Measurements from ENCODE around the gene ATXN7L3. TPM values are rescaled to one million over a fixed set of nuclear protein-coding genes. Genes with fewer than 3 reads are reported as not detected.

ATXN7L3 gene
- polyA plus RNA-seq, 2 donors: 32.9 to 44.3 TPM

DNA sequence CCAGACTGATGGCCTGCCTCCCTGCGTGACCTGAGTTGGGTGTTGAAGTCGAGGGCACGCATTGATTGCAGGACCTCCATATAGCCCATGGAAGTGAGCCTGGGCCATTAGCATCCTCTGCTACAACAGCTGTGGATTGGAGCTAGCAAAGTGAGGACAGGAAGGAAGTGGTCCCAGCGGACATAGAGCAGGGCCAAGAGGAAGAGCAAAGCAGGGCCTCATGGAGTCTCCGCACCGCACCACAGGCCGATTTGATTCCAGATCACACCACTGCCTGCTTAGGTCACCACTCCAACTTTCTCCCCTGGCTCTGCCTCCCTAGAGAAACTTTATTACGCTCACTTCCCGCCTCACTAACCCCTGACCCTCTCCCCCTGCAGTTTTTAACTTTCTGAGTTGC, 30.5 kb upstream of the ATXN7L3 start:
- Histone ChIP-seq H3K9me3 (ENCODE audit: control insufficient read depth in 2 of 2, insufficient read depth in 1 of 2, low read depth in 1 of 2, low read length in 1 of 2) (no peaks in the 10 kb centered on the region), H3K27ac (ENCODE audit: low read depth in 2 of 2, low read length in 1 of 2) (no peak overlapping the region), H3K4me1 (ENCODE audit: control insufficient read depth in 2 of 2, insufficient read depth in 2 of 2, low read length in 1 of 2) (no peaks in the 10 kb centered on the region), H3K36me3 (ENCODE audit: control insufficient read depth in 2 of 2, insufficient read depth in 2 of 2, low read length in 1 of 2) (no peaks in the 10 kb centered on the region), H3K27me3 (ENCODE audit: control insufficient read depth in 1 of 2, insufficient read depth in 2 of 2, low read length in 2 of 2) (no peaks in the 10 kb centered on the region), H3K4me3 (ENCODE audit: low read depth in 1 of 2, low read length in 2 of 2) (no peak overlapping the region)
- 77 to 87% methylated on average over 9 of the region's 9 CpGs for WGBS, 2 donors

DNA sequence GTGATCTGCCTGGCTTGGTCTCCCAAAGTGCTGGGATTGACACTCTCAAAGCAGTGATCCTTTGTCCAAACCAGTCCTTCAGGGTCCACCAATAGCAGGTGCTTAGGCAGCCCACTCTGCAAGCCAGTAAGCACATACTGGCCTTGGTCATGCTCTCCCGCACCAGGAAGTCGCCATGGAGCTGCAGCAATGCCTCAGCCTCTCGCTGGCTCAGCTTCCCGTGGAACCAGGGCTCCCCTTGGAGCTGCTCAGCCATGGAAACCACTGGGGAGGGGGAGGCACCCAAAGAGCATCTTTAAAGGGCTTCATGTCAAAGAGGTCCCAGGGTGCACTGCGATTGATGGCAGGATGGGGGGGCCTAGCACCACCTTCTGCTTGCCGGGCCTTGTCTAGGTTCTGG, 29.4 kb upstream of the ATXN7L3 start:
- H3K27me3 ChIP-seq (ENCODE audit: control insufficient read depth in 1 of 2, insufficient read depth in 2 of 2, low read length in 2 of 2): no peaks in the 10 kb centered on the region
- H3K9me3 ChIP-seq (ENCODE audit: control insufficient read depth in 2 of 2, insufficient read depth in 1 of 2, low read depth in 1 of 2, low read length in 1 of 2): no peaks in the 10 kb centered on the region
- no peaks in the 10 kb centered on the region for H3K36me3 ChIP-seq (ENCODE audit: control insufficient read depth in 2 of 2, insufficient read depth in 2 of 2, low read length in 1 of 2)
- no peaks in the 10 kb centered on the region for H3K4me1 ChIP-seq (ENCODE audit: control insufficient read depth in 2 of 2, insufficient read depth in 2 of 2, low read length in 1 of 2)
- no peak overlapping the region for H3K4me3 ChIP-seq (ENCODE audit: low read depth in 1 of 2, low read length in 2 of 2)
- 88 to 89% methylated on average over 6 of the region's 6 CpGs for WGBS, 2 donors
- H3K27ac ChIP-seq (ENCODE audit: low read depth in 2 of 2, low read length in 1 of 2): no peak overlapping the region

DNA sequence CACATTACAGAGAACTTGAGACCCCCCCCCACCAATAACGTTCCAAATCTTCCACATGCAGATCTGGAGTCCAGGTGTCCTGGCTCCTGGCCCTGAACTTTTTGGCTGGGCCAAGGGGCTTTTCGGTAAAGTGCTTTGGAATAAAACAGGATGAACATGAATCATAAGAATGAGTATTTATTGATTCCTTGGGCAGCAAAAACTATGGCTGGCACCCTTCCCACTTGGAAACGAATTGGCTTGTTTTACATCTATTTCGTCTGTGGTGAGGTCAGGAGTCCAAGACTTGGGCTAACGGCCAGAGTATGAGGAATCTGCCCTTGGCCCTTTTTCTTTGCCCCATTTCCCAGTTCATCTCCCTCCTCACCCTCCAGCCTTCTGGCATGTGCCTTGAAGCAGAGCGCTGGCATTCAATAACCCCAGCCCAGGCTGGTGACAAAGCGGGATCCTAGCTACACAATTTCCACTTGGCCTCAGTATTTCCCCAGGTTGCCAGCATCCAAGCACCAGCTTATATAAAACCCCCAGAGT, 23.9 kb upstream of the ATXN7L3 start:
- H3K9me3 ChIP-seq (ENCODE audit: control insufficient read depth in 2 of 2, insufficient read depth in 1 of 2, low read depth in 1 of 2, low read length in 1 of 2): no peaks in the 10 kb centered on the region
- H3K4me1 ChIP-seq (ENCODE audit: control insufficient read depth in 2 of 2, insufficient read depth in 2 of 2, low read length in 1 of 2): peaks cover 4% of the 10 kb centered on the region in 2 donors
- no peaks in the 10 kb centered on the region for H3K36me3 ChIP-seq (ENCODE audit: control insufficient read depth in 2 of 2, insufficient read depth in 2 of 2, low read length in 1 of 2)
- 21 to 26% methylated on average over 7 of the region's 7 CpGs for WGBS, 2 donors
- peak overlapping the region; percentile 29 to 45 for H3K27ac ChIP-seq (ENCODE audit: low read depth in 2 of 2, low read length in 1 of 2)
- no peak overlapping the region for H3K4me3 ChIP-seq (ENCODE audit: low read depth in 1 of 2, low read length in 2 of 2)
- no peaks in the 10 kb centered on the region for H3K27me3 ChIP-seq (ENCODE audit: control insufficient read depth in 1 of 2, insufficient read depth in 2 of 2, low read length in 2 of 2)

DNA sequence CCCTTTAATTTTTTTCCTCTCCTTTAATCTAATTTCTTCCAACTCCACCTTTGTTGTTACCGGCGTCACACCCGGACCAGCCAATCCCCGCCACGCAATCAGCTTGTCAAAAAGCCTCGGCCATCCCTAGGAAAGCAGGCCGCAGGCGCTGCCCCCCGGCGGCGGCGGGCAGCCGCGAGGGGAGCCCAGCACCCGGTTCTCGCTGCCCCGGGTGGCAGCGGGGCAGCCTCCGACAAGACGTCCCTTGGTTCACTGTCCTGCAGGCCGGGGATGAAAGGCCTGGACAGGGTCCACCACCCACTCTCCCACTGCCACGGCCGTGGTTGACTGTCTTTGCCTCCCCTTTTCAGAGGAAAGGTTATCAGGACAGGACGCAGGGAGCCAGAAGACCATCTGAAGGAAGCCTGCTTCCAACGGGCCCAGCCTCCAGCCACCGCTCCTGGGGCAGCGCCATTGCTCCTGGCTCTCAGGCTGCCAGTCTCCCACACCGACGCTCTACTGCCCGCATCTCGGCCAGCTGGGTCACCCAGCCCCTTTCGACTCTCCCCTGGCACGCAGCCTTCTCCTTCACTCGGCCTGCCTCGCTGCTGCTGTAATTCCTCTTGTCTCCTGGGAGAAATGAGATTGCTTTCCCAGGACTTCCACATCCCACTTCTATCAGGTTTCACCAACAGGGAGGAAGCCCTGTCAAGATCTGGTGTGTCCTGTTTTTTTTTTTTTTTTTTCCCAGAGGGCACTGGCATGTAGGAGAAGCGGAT, 22.6 kb upstream of the ATXN7L3 start:
- WGBS, 2 donors: 3 to 6% methylated on average over 29 to 36 of the region's 36 CpGs
- Histone ChIP-seq H3K36me3 (ENCODE audit: control insufficient read depth in 2 of 2, insufficient read depth in 2 of 2, low read length in 1 of 2) (no peaks in the 10 kb centered on the region), H3K4me3 (ENCODE audit: low read depth in 1 of 2, low read length in 2 of 2) (peak overlapping the region; percentile 85 to 95), H3K9me3 (ENCODE audit: control insufficient read depth in 2 of 2, insufficient read depth in 1 of 2, low read depth in 1 of 2, low read length in 1 of 2) (no peaks in the 10 kb centered on the region), H3K27ac (ENCODE audit: low read depth in 2 of 2, low read length in 1 of 2) (peak overlapping the region; percentile 99 to 100), H3K27me3 (ENCODE audit: control insufficient read depth in 1 of 2, insufficient read depth in 2 of 2, low read length in 2 of 2) (no peaks in the 10 kb centered on the region), H3K4me1 (ENCODE audit: control insufficient read depth in 2 of 2, insufficient read depth in 2 of 2, low read length in 1 of 2) (peaks cover 4 to 12% of the 10 kb centered on the region in 2 donors)

DNA sequence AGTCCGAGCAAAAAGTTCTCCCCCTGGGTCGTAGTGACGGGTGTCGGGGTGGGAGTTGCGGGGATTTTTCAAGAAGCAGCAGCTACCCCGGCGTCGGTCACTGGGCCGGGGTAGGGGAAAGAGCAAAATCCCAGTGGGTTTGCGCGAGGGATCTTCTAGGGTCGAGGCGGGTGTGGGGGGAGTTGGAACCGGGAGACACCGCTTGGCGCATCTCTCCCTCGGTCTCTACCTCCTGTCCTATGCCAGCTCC, 22.1 kb upstream of the ATXN7L3 start:
- Histone ChIP-seq H3K36me3 (ENCODE audit: control insufficient read depth in 2 of 2, insufficient read depth in 2 of 2, low read length in 1 of 2) (peaks cover 0 to 2% of the 10 kb centered on the region in 2 donors), H3K27ac (ENCODE audit: low read depth in 2 of 2, low read length in 1 of 2) (peak overlapping the region; percentile 99 to 100), H3K27me3 (ENCODE audit: control insufficient read depth in 1 of 2, insufficient read depth in 2 of 2, low read length in 2 of 2) (no peaks in the 10 kb centered on the region), H3K9me3 (ENCODE audit: control insufficient read depth in 2 of 2, insufficient read depth in 1 of 2, low read depth in 1 of 2, low read length in 1 of 2) (no peaks in the 10 kb centered on the region), H3K4me3 (ENCODE audit: low read depth in 1 of 2, low read length in 2 of 2) (peak overlapping the region; percentile 85 to 95), H3K4me1 (ENCODE audit: control insufficient read depth in 2 of 2, insufficient read depth in 2 of 2, low read length in 1 of 2) (peaks cover 4 to 12% of the 10 kb centered on the region in 2 donors)
- WGBS, 2 donors: 0 to 1% methylated on average over 17 of the region's 17 CpGs

DNA sequence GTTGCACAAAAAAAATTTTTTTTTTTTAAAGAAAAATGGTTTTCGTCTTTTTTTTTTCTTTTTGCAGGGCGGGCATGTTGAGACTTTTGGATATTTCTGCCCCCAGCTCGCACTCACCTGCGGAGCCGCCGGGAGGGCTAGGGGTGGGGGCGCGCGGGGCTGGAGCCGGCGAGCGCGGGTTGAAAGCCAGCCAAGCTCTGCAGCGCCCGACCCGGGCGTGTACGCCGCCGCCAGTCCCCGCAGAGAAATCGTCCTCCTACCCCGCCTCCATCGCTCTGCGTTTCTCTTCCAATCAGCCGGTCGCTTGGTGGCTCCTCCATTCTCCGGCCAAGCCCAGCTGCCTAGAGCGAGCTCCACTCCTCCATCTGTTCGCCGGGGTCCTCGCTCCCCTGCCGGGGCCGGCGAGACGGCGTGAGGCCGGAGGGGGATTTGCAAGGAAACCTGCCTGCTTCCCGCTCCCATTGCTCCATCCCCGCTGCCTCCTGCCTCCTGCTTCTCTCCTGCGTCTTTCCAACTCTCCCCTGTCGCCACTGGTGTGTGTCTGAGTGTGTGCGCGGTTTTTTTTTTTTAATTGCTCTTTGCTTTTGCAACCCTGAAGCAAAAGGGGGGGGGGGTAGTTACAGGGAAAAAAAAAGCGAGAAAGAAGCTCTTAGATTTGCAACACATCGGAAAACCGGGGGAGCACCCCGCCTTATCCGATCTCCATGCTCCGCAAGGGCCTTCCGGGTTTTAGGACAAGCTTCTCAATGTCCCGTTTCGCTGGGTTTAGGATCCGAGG, 21.6 kb upstream of the ATXN7L3 start:
- H3K36me3 ChIP-seq (ENCODE audit: control insufficient read depth in 2 of 2, insufficient read depth in 2 of 2, low read length in 1 of 2): peaks cover under 1 to 7% of the 10 kb centered on the region in 2 donors
- no peaks in the 10 kb centered on the region for H3K27me3 ChIP-seq (ENCODE audit: control insufficient read depth in 1 of 2, insufficient read depth in 2 of 2, low read length in 2 of 2)
- peak overlapping the region; percentile 99 to 100 for H3K27ac ChIP-seq (ENCODE audit: low read depth in 2 of 2, low read length in 1 of 2)
- WGBS, 2 donors: 0 to 1% methylated on average over 54 of the region's 54 CpGs
- no peaks in the 10 kb centered on the region for H3K9me3 ChIP-seq (ENCODE audit: control insufficient read depth in 2 of 2, insufficient read depth in 1 of 2, low read depth in 1 of 2, low read length in 1 of 2)
- peak overlapping the region; percentile 85 to 95 for H3K4me3 ChIP-seq (ENCODE audit: low read depth in 1 of 2, low read length in 2 of 2)
- peaks cover 4 to 15% of the 10 kb centered on the region in 2 donors for H3K4me1 ChIP-seq (ENCODE audit: control insufficient read depth in 2 of 2, insufficient read depth in 2 of 2, low read length in 1 of 2)

DNA sequence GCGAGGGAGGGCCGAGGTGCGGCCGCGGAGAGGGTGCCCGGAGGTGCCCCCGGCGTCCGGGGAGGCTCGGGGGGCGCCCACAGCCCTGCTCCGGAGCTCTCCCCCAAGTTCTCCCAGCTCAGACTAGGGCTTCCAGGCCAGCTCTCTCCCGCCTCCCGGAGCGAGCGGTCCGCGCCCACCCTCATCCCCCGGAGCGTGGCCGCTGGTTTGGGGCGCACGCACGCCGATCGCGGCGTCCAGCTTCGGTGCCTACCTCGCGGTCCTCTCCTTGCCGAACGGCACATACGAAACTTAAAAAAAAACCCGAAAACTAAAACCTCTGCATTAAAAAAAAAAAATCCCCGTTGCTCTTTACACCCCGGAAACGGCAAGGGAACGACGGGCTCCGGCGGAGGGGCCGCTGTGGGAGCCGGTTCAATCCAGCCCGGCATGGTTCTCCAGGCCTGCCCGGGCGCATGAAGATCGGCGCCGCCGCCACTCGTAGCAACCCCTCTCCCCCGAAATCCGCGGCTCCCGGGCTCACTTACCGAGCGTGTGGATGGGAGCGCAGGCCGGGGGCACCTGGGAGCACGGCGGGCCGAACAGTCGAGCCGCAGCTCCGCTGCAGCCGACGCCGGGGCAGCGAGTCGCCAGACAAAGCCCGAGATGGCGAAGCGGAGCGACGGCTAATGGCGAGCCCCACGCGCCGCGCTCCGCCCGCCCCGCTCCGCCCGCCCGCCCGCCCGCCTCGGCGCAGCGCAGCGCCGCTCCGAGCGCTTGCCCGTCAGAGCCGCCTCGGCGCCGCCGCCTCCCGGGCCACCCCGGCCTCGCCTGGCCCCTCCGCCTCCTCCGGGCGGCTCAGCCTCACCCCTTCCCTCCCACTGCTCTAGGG, 20.8 kb upstream of the ATXN7L3 start:
- Histone ChIP-seq H3K4me3 (ENCODE audit: low read depth in 1 of 2, low read length in 2 of 2) (peak overlapping the region; percentile 85 to 95), H3K27me3 (ENCODE audit: control insufficient read depth in 1 of 2, insufficient read depth in 2 of 2, low read length in 2 of 2) (no peaks in the 10 kb centered on the region), H3K9me3 (ENCODE audit: control insufficient read depth in 2 of 2, insufficient read depth in 1 of 2, low read depth in 1 of 2, low read length in 1 of 2) (no peaks in the 10 kb centered on the region), H3K27ac (ENCODE audit: low read depth in 2 of 2, low read length in 1 of 2) (peak overlapping the region; percentile 99 to 100), H3K4me1 (ENCODE audit: control insufficient read depth in 2 of 2, insufficient read depth in 2 of 2, low read length in 1 of 2) (peaks cover 4 to 15% of the 10 kb centered on the region in 2 donors), H3K36me3 (ENCODE audit: control insufficient read depth in 2 of 2, insufficient read depth in 2 of 2, low read length in 1 of 2) (peaks cover 8 to 15% of the 10 kb centered on the region in 2 donors)
- 0% methylated on average over 68 to 108 of the region's 108 CpGs for WGBS, 2 donors

DNA sequence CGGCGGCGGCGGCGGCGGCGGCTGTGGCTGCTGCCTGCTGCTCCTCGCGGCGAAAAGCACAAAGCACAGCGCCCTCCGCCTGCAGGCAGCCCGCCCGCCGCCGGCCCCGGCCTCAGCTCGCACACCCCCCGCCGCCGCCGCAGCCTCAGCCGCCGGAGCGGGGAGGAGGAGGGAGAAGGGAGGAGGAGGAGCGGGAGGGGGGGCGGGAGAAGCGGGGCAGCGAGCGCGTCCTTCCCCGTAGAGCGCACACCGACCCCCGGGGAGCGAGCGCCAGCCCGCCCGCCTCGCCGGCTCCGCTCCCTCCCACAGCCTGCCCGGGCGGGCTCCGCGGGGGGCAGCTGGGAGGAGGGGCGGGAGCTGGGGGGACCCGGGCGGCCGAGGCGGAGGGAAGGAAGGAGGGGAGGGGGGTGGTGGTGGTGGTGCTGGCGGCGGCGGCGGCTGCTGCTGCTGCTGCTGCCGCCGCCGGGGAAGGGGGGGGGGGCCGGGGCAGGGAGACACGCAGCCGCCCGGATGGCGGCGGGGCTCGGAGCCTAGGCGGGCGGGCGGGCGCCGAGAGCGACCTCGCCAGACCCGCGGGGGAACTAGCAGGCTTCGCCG, 20.0 kb upstream of the ATXN7L3 start, which contains the start of gene UBTF:
Gene UBTF (minus strand): TSS at position 60 of the 597 bp plus-strand sequence. CDS start 1,446 bp downstream, outside the sequence.
- Histone ChIP-seq H3K9me3 (ENCODE audit: control insufficient read depth in 2 of 2, insufficient read depth in 1 of 2, low read depth in 1 of 2, low read length in 1 of 2) (no peaks in the 10 kb centered on the region), H3K27me3 (ENCODE audit: control insufficient read depth in 1 of 2, insufficient read depth in 2 of 2, low read length in 2 of 2) (no peaks in the 10 kb centered on the region), H3K36me3 (ENCODE audit: control insufficient read depth in 2 of 2, insufficient read depth in 2 of 2, low read length in 1 of 2) (peaks cover 8 to 21% of the 10 kb centered on the region in 2 donors), H3K4me1 (ENCODE audit: control insufficient read depth in 2 of 2, insufficient read depth in 2 of 2, low read length in 1 of 2) (peaks cover 4 to 15% of the 10 kb centered on the region in 2 donors), H3K4me3 (ENCODE audit: low read depth in 1 of 2, low read length in 2 of 2) (peak within 1 kb of the TSS; percentile 85 to 95), H3K27ac (ENCODE audit: low read depth in 2 of 2, low read length in 1 of 2) (peak within 1 kb of the TSS; percentile 99 to 100)
- WGBS, 2 donors: 1% methylated on average over 22 to 76 of the region's 76 CpGs

All from esophagus (tissue), 2 donors.